Natural killer cell (primary cell): ENCODE measurements around the gene ATXN1. TPM values are rescaled to one million over a fixed set of nuclear protein-coding genes. Genes with fewer than 3 reads are reported as not detected.

ENCODE experiments used
- ATAC-seq, 3 donors: fragments of 150-1000 bp in 2 of 3; fragments of 200-7000 bp in 1 of 3; cut with Tn5 transposase; 1 replicate in 1 of 3; 2 replicates in 2 of 3; pipeline ENCODE4 v1.10.0; 2021; ENCODE audit warnings: mild to moderate bottlenecking in 2 of 3, moderate library complexity in 2 of 3
- DNase-seq, 2 donors: peaks; one replicate each; pipeline versions ENCODE4 v3.0.0 to v3.0.0-alpha.2; 2013 to 2021; ENCODE audit warnings: mixed read lengths in 1 of 2
- H3K27ac ChIP-seq: one replicate; pipeline ENCODE4 v1.5.1; 2013; ENCODE audit warnings: mild to moderate bottlenecking, low read length
- H3K27me3 ChIP-seq: one replicate; pipeline ENCODE4 v1.6.1; 2013; ENCODE audit warnings: low read length; ENCODE audit not compliant: control insufficient read depth, insufficient read depth
- H3K36me3 ChIP-seq: one replicate; pipeline ENCODE4 v1.6.1; 2013; ENCODE audit warnings: low read length; ENCODE audit not compliant: control insufficient read depth, insufficient read depth
- H3K4me1 ChIP-seq: one replicate; pipeline ENCODE4 v1.6.1; 2013; ENCODE audit warnings: low read length; ENCODE audit not compliant: control insufficient read depth, insufficient read depth
- H3K4me3 ChIP-seq: one replicate; pipeline ENCODE4 v1.5.1; 2013; ENCODE audit warnings: low read length
- H3K9me3 ChIP-seq: one replicate; pipeline ENCODE4 v1.6.1; 2013; ENCODE audit warnings: low read length; ENCODE audit not compliant: control insufficient read depth, insufficient read depth
- H3K27ac Mint-ChIP-seq, 2 donors: one replicate each; pipeline ENCODE4 v1.8.0; 2022; ENCODE audit warnings: mild to moderate bottlenecking in 2 of 2, mixed read lengths in 2 of 2, moderate library complexity in 1 of 2
- H3K27me3 Mint-ChIP-seq, 2 donors: one replicate each; pipeline ENCODE4 v1.8.0; 2022; ENCODE audit warnings: low read depth in 2 of 2, mixed read lengths in 2 of 2
- H3K36me3 Mint-ChIP-seq: one replicate; pipeline ENCODE4 v1.8.0; 2022; ENCODE audit warnings: mixed read lengths
- H3K4me1 Mint-ChIP-seq, 2 donors: one replicate each; pipeline ENCODE4 v1.8.0; 2022; ENCODE audit warnings: mixed read lengths in 2 of 2
- H3K4me3 Mint-ChIP-seq: one replicate; pipeline ENCODE4 v1.8.0; 2022; ENCODE audit warnings: mild to moderate bottlenecking, moderate library complexity, mixed read lengths
- H3K9me3 Mint-ChIP-seq, 2 donors: one replicate each; pipeline ENCODE4 v1.8.0; 2022; ENCODE audit warnings: mixed read lengths in 2 of 2
- CTCF ChIP-seq: fragments of 200-600 bp; IDR thresholded peaks from one replicate; pipeline ENCODE4 v1.8.0; 2022; ENCODE audit warnings: antibody characterized with exemption
- WGBS: methylation state at CpG from one replicate; pipeline ENCODE4 v1.1.7; 2013; ENCODE audit warnings: missing lambda C conversion rate; ENCODE audit not compliant: insufficient coverage; 5-methylcytosine and 5-hydroxymethylcytosine counted together
- intact Hi-C: fragments of 100-400 bp; cut with micrococcal nuclease; formaldehyde crosslinking; loops from one replicate; pipeline ENCODE4 v1.14.2; 2022
- total RNA-seq, 4 donors: library from RNA; stranded (reverse); fragments of 120-200 nt in 1 of 4; gene quantifications; one replicate each; pipeline versions ENCODE4 v1.2.3 to v1.2.4, GENCODE V29; 2013 to 2022

Gene ATXN1
- total RNA-seq, 3 donors from 2014 or later (not counting 1 experiment from before 2014, with no cell fraction given), result 90.4 to 120 (median 97.9) TPM

- no peak overlapping the region for H3K4me3 ChIP-seq
- Mint-ChIP-seq H3K27me3 (no peaks in the 10 kb centered on the region), H3K36me3 (no peaks in the 10 kb centered on the region), H3K4me1 (peaks cover under 1% of the 10 kb centered on the region in 2 donors), H3K9me3 (no peaks in the 10 kb centered on the region), H3K4me3 (no peak overlapping the region), H3K27ac (no peak overlapping the region)
- DNase-seq (no peak), ATAC-seq (no peak)
- peaks cover 5% of the 10 kb centered on the region for H3K4me1 ChIP-seq
- intact Hi-C loops, result no loop called here
- H3K27me3 ChIP-seq, result no peaks in the 10 kb centered on the region
- H3K9me3 ChIP-seq, result no peaks in the 10 kb centered on the region
- no peaks in the 10 kb centered on the region for H3K36me3 ChIP-seq
- no peak overlapping the region for H3K27ac ChIP-seq
- 94% methylated on average over 5 of the region's 6 CpGs for WGBS
- no peak for TF ChIP-seq CTCF
These were observed 449.5 kb downstream of the ATXN1 start for GRCh38 chr6:16311763-16312162.

GRCh38 chr6:16306334-16306733 lies 454.9 kb downstream of the ATXN1 start:
- DNase-seq, result no peak
- Histone ChIP-seq H3K27me3 (no peaks in the 10 kb centered on the region), H3K9me3 (no peaks in the 10 kb centered on the region), H3K4me3 (no peak overlapping the region), H3K4me1 (no peaks in the 10 kb centered on the region), H3K27ac (no peak overlapping the region), H3K36me3 (peaks cover 5% of the 10 kb centered on the region)
- no peaks in the 10 kb centered on the region for H3K9me3 Mint-ChIP-seq
- no peak for TF ChIP-seq CTCF
- no peaks in the 10 kb centered on the region for H3K4me1 Mint-ChIP-seq
- intact Hi-C loops, result no loop called here
- WGBS, result 90% methylated on average over 20 of the region's 20 CpGs
- no peak overlapping the region for H3K4me3 Mint-ChIP-seq
- H3K27ac Mint-ChIP-seq, result no peak overlapping the region
- H3K27me3 Mint-ChIP-seq, result no peaks in the 10 kb centered on the region
- no peaks in the 10 kb centered on the region for H3K36me3 Mint-ChIP-seq
- no peak for ATAC-seq

GRCh38 chr6:16305788-16306187 lies 455.5 kb downstream of the ATXN1 start:
- Mint-ChIP-seq H3K36me3 (no peaks in the 10 kb centered on the region), H3K4me3 (no peak overlapping the region), H3K4me1 (no peaks in the 10 kb centered on the region), H3K27me3 (no peaks in the 10 kb centered on the region), H3K27ac (no peak overlapping the region), H3K9me3 (no peaks in the 10 kb centered on the region)
- H3K9me3 ChIP-seq, result no peaks in the 10 kb centered on the region
- TF ChIP-seq CTCF, result no peak
- peaks cover 5% of the 10 kb centered on the region for H3K36me3 ChIP-seq
- H3K27me3 ChIP-seq, result no peaks in the 10 kb centered on the region
- intact Hi-C loops, result no loop called here
- DNase-seq, result no peak
- H3K27ac ChIP-seq, result no peak overlapping the region
- ATAC-seq, result no peak
- 86% methylated on average over 19 of the region's 19 CpGs for WGBS
- no peaks in the 10 kb centered on the region for H3K4me1 ChIP-seq
- H3K4me3 ChIP-seq, result no peak overlapping the region

- Mint-ChIP-seq H3K4me3 (no peak overlapping the region), H3K27ac (no peak overlapping the region), H3K36me3 (no peaks in the 10 kb centered on the region), H3K4me1 (no peaks in the 10 kb centered on the region), H3K9me3 (no peaks in the 10 kb centered on the region), H3K27me3 (no peaks in the 10 kb centered on the region)
- Histone ChIP-seq H3K9me3 (no peaks in the 10 kb centered on the region), H3K4me1 (no peaks in the 10 kb centered on the region), H3K27me3 (no peaks in the 10 kb centered on the region), H3K4me3 (no peak overlapping the region), H3K27ac (no peak overlapping the region), H3K36me3 (peaks cover 5% of the 10 kb centered on the region)
- WGBS, result 42% methylated on average over 5 of the region's 7 CpGs
- TF ChIP-seq CTCF, result no peak
- intact Hi-C loops, result no loop called here
- DNase-seq (no peak), ATAC-seq (no peak)
These were observed 456.0 kb downstream of the ATXN1 start for GRCh38 chr6:16305246-16305725.
